HG03457 (cell line): ENCODE results near the gene ABHD16A.

Source experiments
- ATAC-seq: cut with Tn5 transposase; IDR thresholded peaks from one replicate; pipeline ENCODE4 v1.9.1; 2021; ENCODE audit warnings: moderate number of reproducible peaks; ENCODE audit not compliant: unreplicated experiment

The ABHD16A gene

GRCh38 chr6:31702819-31703716 is at the start of gene ABHD16A:
TSS of gene ABHD16A (minus strand) at chr6:31703324. CDS start at chr6:31703281, 43 bp downstream.
- ATAC-seq, result no peak

- no peak for ATAC-seq
Observed at GRCh38 chr6:31752739-31753319, 49.7 kb upstream of the ABHD16A start.

GRCh38 chr6:31750411-31751022 is 47.4 kb upstream of the ABHD16A start:
- no peak for ATAC-seq

GRCh38 chr6:31749301-31750036 is 46.3 kb upstream of the ABHD16A start:
- ATAC-seq, result no peak

GRCh38 chr6:31744422-31744821 is 41.3 kb upstream of the ABHD16A start:
- ATAC-seq, result no peak

- no peak for ATAC-seq
Observed at GRCh38 chr6:31742894-31743293, 39.8 kb upstream of the ABHD16A start.

- ATAC-seq, result no peak
Observed at GRCh38 chr6:31741815-31742214, 38.7 kb upstream of the ABHD16A start.

GRCh38 chr6:31740397-31741223 is 37.5 kb upstream of the ABHD16A start:
- no peak for ATAC-seq

- peak; percentile 58 for ATAC-seq
Observed at GRCh38 chr6:31739639-31740396, 36.7 kb upstream of the ABHD16A start, which contains the start of gene MSH5. TSS of gene MSH5 (plus strand) at chr6:31740005. CDS start at chr6:31740467, 462 bp downstream.

- no peak for ATAC-seq
Observed at GRCh38 chr6:31737991-31738979, 35.2 kb upstream of the ABHD16A start.

- ATAC-seq, result no peak
Observed at GRCh38 chr6:31737315-31737990, 34.3 kb upstream of the ABHD16A start.

- no peak for ATAC-seq
Observed at GRCh38 chr6:31736768-31737314, 33.7 kb upstream of the ABHD16A start.

GRCh38 chr6:31736021-31736767 is 33.1 kb upstream of the ABHD16A start, which contains the start of gene CLIC1:
TSS of gene CLIC1 (minus strand) at chr6:31736530. CDS start at chr6:31736300, 230 bp downstream.
- no peak for ATAC-seq

GRCh38 chr6:31734821-31735406 is 31.8 kb upstream of the ABHD16A start:
- no peak for ATAC-seq

GRCh38 chr6:31734247-31734820 is 31.2 kb upstream of the ABHD16A start:
- no peak for ATAC-seq

- no peak for ATAC-seq
Observed at GRCh38 chr6:31733734-31734133, 30.6 kb upstream of the ABHD16A start.
